GM12878 (cell line): Measurements from ENCODE around the gene CDH2. TPM values are rescaled to one million over a fixed set of nuclear protein-coding genes. Genes with fewer than 3 reads are reported as not detected.

Source experiments
- ATAC-seq: fragments of 200-7000 bp; cut with Tn5 transposase; 3 replicates; pipeline ENCODE4 v1.9.1; 2020; ENCODE audit warnings: mild to moderate bottlenecking, moderate library complexity
- BruUV-seq: library from RNA; stranded (reverse); fragments of 400-500 nt; replicated peaks from 2 replicates; lab custom pipeline; 2021; lab: Mats Ljungman, UMichigan
- CTCF ChIA-PET: fragments of 300-600 bp; sonication (Branson Sonifier 250); formaldehyde crosslinking; extraction: SDS; loops from one replicate; lab custom pipeline; 2021; ENCODE audit warnings: inconsistent platforms; lab: Yijun Ruan, JAX
- POLR2A ChIA-PET: fragments of 350-600 bp; formaldehyde crosslinking; extraction: SDS; loops from one replicate; lab custom pipeline; 2021; ENCODE audit warnings: inconsistent platforms; lab: Charles Lee
- RAD21 ChIA-PET: fragments of 300-600 bp; sonication (Branson Sonifier 250); formaldehyde crosslinking; loops from one replicate; lab custom pipeline; 2023; ENCODE audit warnings: antibody characterized with exemption; ENCODE audit not compliant: unreplicated experiment; lab: Charles Lee
- SMC1A ChIA-PET: fragments of 300-600 bp; sonication (Branson Sonifier 250); formaldehyde crosslinking; loops from one replicate; lab custom pipeline; 2023; ENCODE audit not compliant: unreplicated experiment, uncharacterized antibody; lab: Charles Lee
- DNase-seq: peaks from one replicate; pipeline ENCODE4 v3.0.0-alpha.2; 2011; ENCODE audit warnings: low read depth, low spot score
- FAIRE-seq: peaks from 3 replicates; lab custom pipeline; 2011; peaks lifted over from hg19 to GRCh38; lab: Jason Lieb, UNC
- H2AFZ ChIP-seq: 2 replicates; pipeline ENCODE4 v1.6.0; 2011; ENCODE audit warnings: low read depth, low read length, control low read depth; ENCODE audit not compliant: control insufficient read depth
- H3K27ac ChIP-seq: 2 replicates; pipeline ENCODE4 v1.5.1; 2011; ENCODE audit warnings: control low read depth; ENCODE audit not compliant: control insufficient read depth, insufficient read depth
- H3K27me3 ChIP-seq, 2 experiments: replicated peaks in 1 of 2; 2 replicates each; pipeline versions ENCODE4 v1.6.0 to v1.6.1; 2011; ENCODE audit warnings: low read length in 1 of 2; ENCODE audit not compliant: control insufficient read depth in 2 of 2, insufficient read depth in 2 of 2
- H3K36me3 ChIP-seq, 2 experiments: 2 replicates each; pipeline ENCODE4 v1.5.1; 2011; ENCODE audit warnings: low read length in 1 of 2; ENCODE audit not compliant: control insufficient read depth in 2 of 2, insufficient read depth in 2 of 2
- H3K4me1 ChIP-seq: 2 replicates; pipeline ENCODE4 v1.6.1; 2011; ENCODE audit warnings: mild to moderate bottlenecking, low read length, moderate library complexity, mixed read lengths; ENCODE audit not compliant: control insufficient read depth, insufficient read depth
- H3K4me2 ChIP-seq: 2 replicates; pipeline ENCODE4 v1.6.0; 2011; ENCODE audit warnings: control low read depth; ENCODE audit not compliant: control insufficient read depth, insufficient read depth
- H3K4me3 ChIP-seq: fragments of 200-600 bp; sonication (generic); 2 replicates; pipeline ENCODE4 v1.5.1; 2016
- H3K79me2 ChIP-seq: 2 replicates; pipeline ENCODE4 v1.6.0; 2011; ENCODE audit warnings: low read length; ENCODE audit not compliant: control insufficient read depth, insufficient read depth
- H3K9ac ChIP-seq: 2 replicates; pipeline ENCODE4 v1.8.0; 2011; ENCODE audit warnings: low read length, control low read depth, mixed read lengths; ENCODE audit not compliant: control insufficient read depth, insufficient read depth
- H3K9me3 ChIP-seq: replicated peaks from 3 replicates; pipeline ENCODE4 v1.5.1; 2011; ENCODE audit warnings: mild to moderate bottlenecking, low read length; ENCODE audit not compliant: control insufficient read depth, insufficient read depth
- H4K20me1 ChIP-seq: 2 replicates; pipeline ENCODE4 v1.6.0; 2011; ENCODE audit not compliant: control insufficient read depth, insufficient read depth
- CHD1 ChIP-seq: IDR thresholded peaks from 2 replicates; pipeline ENCODE4 v1.6.1; 2012; ENCODE audit warnings: low read depth, low read length, improper control_type of control experiment
- ELK1 ChIP-seq: IDR thresholded peaks from 2 replicates; pipeline ENCODE4 v1.6.1; 2012; ENCODE audit warnings: low read depth, low read length, improper control_type of control experiment
- ETV6 ChIP-seq, 2 experiments: fragments of 450-650 bp in 1 of 2; IDR thresholded peaks in 1 of 2; conservative IDR thresholded peaks in 1 of 2; 2 replicates each; pipeline ENCODE4 v1.6.1; 2014; ENCODE audit warnings: antibody characterized with exemption in 1 of 2, borderline replicate concordance in 1 of 2, low read depth in 1 of 2, mild to moderate bottlenecking in 1 of 2, moderate library complexity in 1 of 2
- EZH2 ChIP-seq: IDR thresholded peaks from 2 replicates; pipeline ENCODE4 v1.6.1; 2012; ENCODE audit warnings: low read depth, mild to moderate bottlenecking, control low read depth, inconsistent platforms, low read length, borderline replicate concordance; ENCODE audit not compliant: control insufficient read depth
- HCFC1 ChIP-seq: fragments of 150-350 bp; IDR thresholded peaks from 2 replicates; pipeline ENCODE4 v1.6.1; 2014; ENCODE audit warnings: low read length
- MTA3 ChIP-seq: IDR thresholded peaks from 2 replicates; pipeline ENCODE4 v1.6.1; 2012; ENCODE audit warnings: low read length, inconsistent platforms, borderline replicate concordance
- NR2F1 ChIP-seq: fragments of 450-650 bp; conservative IDR thresholded peaks from 2 replicates; pipeline ENCODE4 v1.6.1; 2017; ENCODE audit warnings: mild to moderate bottlenecking
- TAF1 ChIP-seq: IDR thresholded peaks from 2 replicates; pipeline ENCODE4 v1.6.1; 2011; ENCODE audit warnings: mild to moderate bottlenecking, low read depth, low read length, borderline replicate concordance
- TBL1XR1 ChIP-seq: IDR thresholded peaks from 2 replicates; pipeline ENCODE4 v1.6.1; 2012; ENCODE audit warnings: low read depth, low read length, improper control_type of control experiment
- WGBS: methylation state at CpG from one replicate; pipeline ENCODE4 v1.1.6; 2016; ENCODE audit warnings: low lambda C conversion rate; ENCODE audit not compliant: insufficient replicate concordance, insufficient coverage; ENCODE audit errors: missing lambda C conversion rate; 5-methylcytosine and 5-hydroxymethylcytosine counted together
- in situ Hi-C: fragments of 300-500 bp; cut with MboI; formaldehyde crosslinking; loops from 9 replicates; pipeline ENCODE4 v1.14.3; 2018; ENCODE audit warnings: mixed read lengths
- intact Hi-C: fragments of 100-400 bp; cut with micrococcal nuclease; formaldehyde crosslinking; loops from one replicate; pipeline ENCODE4 v1.14.2; 2022; ENCODE audit not compliant: unreplicated experiment
- polyA plus RNA-seq, 11 experiments: library from polyadenylated mRNA; depleted of rRNA in 4 of 11; unstranded in 6 of 11; stranded (reverse) in 5 of 11; fragments of >200 nt; fragmentation: Nextera tagmentation in 4 of 11; fragmentation: Illumina TruSeq in 1 of 11; extraction: Ambion mirVana in 4 of 11; extraction: Trizol in 1 of 11; gene quantifications; 1 replicate in 1 of 11; 2 replicates in 10 of 11; pipeline versions ENCODE4 v1.2.1 to v1.2.3, GENCODE V29; 2011 to 2016; ENCODE audit warnings: inconsistent platforms in 2 of 11, missing spikeins in 2 of 11, low read depth in 1 of 11
- total RNA-seq, 4 experiments: library from RNA; depleted of rRNA in 3 of 4; stranded (reverse); fragments of >200 nt in 3 of 4; fragmentation: Illumina TruSeq in 1 of 4; extraction: Trizol in 1 of 4; gene quantifications; 2 replicates each; pipeline versions ENCODE4 v1.2.1 to v1.2.3, GENCODE V29; 2013 to 2021

Gene CDH2
- total and polyA plus RNA-seq, 10 of the 15 experiments (the other 5 are each of a cell fraction or from before 2014, with no cell fraction given), result 0.01 to 0.25 (median 0.06) TPM; not detected in 4

- ChIA-PET POLR2A (no interaction called here), RAD21 (no interaction called here), SMC1A (no interaction called here), CTCF (no interaction called here)
- H4K20me1 ChIP-seq, result no peaks in the 10 kb centered on the region
- no peak overlapping the region for H2AFZ ChIP-seq
- H3K4me2 ChIP-seq, result no peak overlapping the region
- no peak overlapping the region for H3K9ac ChIP-seq
- intact Hi-C loops, result no loop called here
- WGBS, result 34% methylated on average over 3 of the region's 3 CpGs
- H3K79me2 ChIP-seq, result no peaks in the 10 kb centered on the region
- FAIRE-seq (no peak), DNase-seq (no peak), ATAC-seq (no peak)
- no peaks in the 10 kb centered on the region for H3K36me3 ChIP-seq
- H3K4me3 ChIP-seq, result no peak overlapping the region
- no TSS peak for BruUV-seq
- no peaks in the 10 kb centered on the region for H3K27me3 ChIP-seq
- no peaks in the 10 kb centered on the region for H3K4me1 ChIP-seq
- in situ Hi-C loops, result no loop called here
- no peaks in the 10 kb centered on the region for H3K9me3 ChIP-seq
- TF ChIP-seq TBL1XR1, result no peak
- no peak for TF ChIP-seq NR2F1
- no peak for TF ChIP-seq ETV6 (conservative IDR thresholded peaks at IDR 0.05 in 1 of 2, IDR thresholded peaks at IDR 0.05 in 1 of 2; ENCODE audit: borderline replicate concordance in 1 of 2, low read depth in 1 of 2)
- no peak for TF ChIP-seq HCFC1
- TF ChIP-seq CHD1, result no peak
- TF ChIP-seq TAF1, result no peak
- TF ChIP-seq EZH2, result no peak
- no peak for TF ChIP-seq MTA3
- TF ChIP-seq ELK1, result no peak
- H3K27ac ChIP-seq, result no peak overlapping the region
These were observed 35.1 kb upstream of the CDH2 start for GRCh38 chr18:28212060-28212459.
